ENCODE data around the gene TMEM59L.
"Not testable (repeated sequence)": the region's sequence is repeated elsewhere in the genome, so short reads cannot be mapped to it uniquely, and the experiment has no call there.

Gene TMEM59L

DNA sequence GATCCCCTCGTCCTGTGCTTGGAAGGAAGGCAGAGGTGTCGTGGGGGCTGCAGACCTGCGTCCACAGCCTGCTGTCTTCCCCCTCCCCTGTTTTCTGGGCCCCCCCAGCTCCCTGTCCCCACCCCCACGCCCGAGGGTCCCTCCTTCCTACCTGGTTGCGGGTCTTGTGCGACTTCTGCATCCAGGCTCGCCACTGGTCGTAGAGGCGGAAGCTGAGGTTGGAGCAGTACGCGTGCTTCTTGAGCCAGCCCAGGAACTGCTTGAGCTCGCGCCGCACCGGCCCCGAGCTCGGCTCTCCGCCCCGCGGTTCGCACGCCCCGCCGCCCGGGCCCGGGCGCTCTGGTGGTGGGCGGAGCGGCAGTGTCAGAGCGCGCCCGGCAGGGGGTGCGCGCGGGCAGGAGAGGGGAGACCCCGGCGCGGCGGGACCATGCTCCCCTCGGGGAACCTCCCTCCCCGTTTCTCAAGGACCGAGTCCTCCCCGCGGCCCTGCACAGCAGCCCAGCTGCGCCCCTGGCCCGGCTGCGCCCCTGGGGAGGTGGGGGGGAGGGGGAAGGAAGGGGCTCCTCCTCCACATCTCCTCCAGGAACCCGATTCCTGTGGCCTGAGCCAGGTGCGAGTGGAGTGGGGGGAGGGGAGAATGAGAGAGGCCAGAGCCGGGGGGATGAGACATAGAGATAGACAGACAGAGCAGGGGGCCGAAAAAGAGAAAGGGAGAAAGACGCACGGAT lies 18.4 kb upstream of the TMEM59L start:
- peak; percentile 75 to 77 for DNase-seq

DNA sequence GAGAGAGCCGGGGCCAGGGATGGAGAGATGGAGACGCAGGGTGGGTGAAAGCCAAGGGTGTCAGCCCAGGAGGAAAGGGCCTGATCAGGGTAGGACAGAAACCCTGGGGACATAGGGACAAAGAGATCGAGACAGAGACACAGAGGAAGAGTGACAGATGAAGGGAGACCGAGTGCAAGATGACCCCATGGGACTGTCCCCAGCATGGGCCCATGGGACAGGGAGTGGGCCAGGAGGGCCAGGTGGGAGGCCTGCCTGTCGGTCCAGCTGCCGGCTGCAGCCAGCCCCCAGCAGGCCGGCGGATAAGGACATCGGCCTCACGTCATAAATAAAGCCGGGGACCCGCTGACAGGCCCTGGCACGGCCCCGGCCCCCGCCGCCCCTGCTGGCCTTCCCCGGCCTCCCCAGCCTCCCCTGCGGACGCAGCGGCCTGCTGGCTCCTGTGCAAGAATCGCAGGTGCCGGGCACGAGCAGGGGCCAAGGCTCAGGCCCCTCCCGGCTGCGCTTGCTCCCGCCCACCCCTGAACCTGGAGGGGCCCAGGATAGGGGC lies 17.8 kb upstream of the TMEM59L start:
- no peak for DNase-seq

GRCh38 chr19:18595475-18595874 lies 17.2 kb upstream of the TMEM59L start:
- no peak for DNase-seq

- DNase-seq = peak; percentile 28 to 51
Observed at GRCh38 chr19:18596752-18597157, 15.9 kb upstream of the TMEM59L start.

DNA sequence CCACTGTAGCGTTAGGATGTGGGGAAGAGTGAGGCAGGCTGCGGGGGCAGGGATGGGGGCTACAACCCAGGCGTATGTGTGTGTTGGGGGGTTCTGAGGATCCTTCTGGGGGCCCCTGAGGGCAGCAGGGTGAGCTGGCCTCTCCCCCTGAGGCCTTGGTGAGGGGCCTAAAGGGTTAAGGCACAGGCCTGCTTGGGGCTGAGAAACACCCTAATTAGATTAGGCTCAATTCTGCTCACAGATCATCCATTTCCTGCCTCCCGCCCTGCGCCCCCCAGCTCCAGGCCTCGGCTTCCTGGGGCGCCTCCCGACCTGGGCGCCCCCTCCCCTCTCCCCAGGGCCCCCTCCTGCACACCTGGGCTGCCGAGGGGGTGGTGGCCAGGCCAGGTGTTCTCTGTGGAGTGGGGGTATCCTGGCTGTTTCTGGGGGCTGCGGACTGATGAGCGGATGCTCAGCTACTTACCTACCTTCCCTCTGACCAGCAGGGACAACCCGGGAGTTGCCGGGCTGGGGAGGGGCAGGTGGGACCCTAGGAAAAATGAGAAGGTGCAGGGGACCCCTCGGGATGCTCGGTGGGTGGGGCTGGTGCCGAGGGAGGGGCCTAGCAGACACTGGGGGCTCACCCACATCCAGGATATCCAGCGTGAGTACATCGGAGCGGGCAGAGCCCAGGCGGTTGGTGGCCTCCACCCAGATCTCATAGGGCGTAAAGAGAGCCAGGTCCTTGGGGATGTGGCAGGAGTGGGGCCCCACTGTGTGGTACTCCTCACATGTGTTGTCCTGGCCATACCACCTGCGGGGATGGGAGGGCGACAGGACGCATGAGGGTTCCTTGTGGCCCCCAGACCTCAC lies 14.6 kb upstream of the TMEM59L start:
- no peak for DNase-seq

DNA sequence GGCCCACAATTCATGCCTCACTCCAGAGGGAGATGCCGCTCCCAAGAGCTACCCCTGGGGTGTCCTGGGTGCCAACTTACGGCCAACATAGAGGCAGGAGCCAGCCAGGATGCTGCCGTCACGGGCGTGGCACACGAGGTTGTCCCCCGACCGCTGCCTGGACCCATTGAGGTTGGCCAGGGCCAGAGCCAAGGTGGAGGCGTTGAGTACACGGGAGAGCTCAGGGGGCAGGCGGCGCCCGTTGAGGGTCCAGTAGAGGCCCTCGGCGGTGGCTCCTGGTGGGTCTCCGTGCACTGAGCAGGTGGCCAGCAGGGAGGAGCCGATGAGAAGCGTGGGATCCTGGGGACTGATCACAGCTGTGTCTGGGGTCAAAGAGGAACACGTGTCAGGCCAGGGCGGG lies 13.2 kb upstream of the TMEM59L start:
- DNase-seq = no peak

GRCh38 chr19:18600692-18601397 lies 11.8 kb upstream of the TMEM59L start:
- DNase-seq = not testable (repeated sequence)

DNA sequence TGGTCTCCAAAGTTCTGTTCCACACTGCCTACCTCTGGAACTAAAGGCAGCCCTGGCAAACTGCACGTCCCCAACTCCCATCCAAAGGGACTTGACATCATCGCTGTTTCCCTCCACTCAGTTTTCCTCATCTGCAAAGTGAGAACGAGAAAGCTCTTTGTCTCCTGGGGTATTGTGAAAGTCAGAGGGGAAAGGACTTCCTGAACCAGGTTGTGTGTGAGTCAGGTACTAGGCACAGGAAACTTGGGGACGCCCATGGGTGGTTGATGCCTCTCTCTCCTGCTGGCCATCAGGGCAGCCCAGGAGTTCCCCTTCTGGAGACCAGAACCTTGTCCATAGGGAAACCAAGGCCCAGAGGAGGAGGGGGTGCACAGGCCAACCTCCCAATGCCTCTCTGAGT lies 10.8 kb upstream of the TMEM59L start:
- no peak for DNase-seq

GRCh38 chr19:18603255-18603957 lies 9.3 kb upstream of the TMEM59L start:
- DNase-seq = no peak

DNA sequence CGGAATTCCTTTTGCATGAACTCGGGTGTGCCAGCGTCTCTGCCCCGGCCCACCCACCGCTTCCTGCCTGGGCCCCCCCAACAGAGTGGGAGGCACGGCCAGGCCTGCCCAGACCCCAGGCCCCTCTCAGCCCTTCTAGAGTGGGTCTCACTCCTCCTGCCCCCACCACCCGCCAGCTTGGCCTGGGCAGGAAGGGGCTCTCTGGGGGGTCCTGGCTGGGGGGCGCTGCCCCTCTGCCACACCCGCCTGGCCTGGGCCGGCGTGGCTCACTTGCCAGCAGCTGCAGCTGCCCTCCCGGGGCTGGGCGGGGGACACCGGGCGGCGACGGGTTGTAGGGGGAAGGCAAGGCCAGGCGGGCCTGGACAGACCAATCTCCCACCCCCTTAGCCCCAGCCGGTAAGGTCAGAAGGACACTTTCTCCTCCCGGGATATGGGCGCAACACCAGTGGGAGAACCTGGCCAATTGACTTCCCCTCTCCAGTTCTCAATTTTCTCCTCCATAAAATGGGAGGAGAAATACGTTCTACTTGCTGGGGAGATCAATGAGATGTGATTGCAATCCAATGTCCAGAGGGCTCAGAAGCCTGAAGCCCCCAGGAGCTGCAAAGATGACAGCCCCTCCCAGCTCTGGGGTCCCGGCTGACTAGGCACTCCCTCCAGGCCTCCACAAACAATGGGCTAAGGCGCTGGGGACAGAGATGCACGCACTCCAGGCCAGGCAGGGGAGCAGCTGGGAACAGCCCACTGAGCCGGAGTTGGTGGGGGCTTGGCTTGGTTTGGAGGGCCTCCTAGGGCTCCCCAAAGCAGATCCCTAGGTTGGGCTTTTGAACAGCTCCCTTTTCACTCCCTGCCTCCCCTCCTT lies 8.5 kb upstream of the TMEM59L start:
- DNase-seq = no peak

DNA sequence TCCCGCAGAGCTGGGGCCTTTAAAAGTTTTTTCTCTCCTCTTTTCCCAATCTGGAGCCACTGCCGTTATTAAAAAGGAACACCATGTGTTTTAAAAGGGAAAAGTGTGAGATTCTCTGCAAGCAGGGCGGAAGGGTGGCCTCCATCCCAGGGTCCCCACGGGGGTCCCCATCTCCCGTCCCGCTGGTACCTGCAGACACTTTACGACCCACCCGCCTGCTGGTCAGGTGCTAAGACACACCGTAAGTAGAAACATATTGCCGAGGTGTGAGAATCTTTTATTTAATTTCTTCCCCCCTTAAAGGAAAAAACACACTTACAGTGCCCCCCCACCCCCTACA lies 7.9 kb upstream of the TMEM59L start:
- no peak for DNase-seq

DNA sequence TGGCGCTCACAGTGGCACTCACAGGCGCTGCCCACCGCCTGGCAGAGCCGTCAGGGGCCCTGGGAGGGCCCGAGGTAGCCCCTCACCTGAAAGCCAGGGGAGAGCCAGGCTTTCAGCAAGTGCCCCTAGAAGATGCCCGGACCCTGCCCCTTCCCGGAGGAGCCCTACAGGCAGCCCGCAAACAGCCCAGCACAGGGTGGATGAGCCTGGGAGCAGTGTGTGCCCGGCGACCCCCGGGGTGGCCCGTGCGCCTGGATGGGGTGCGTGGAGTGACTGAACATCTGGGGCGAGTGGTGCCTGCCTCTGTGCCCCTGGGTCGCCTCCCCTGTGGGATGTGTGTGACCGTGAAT lies 7.5 kb upstream of the TMEM59L start:
- DNase-seq = no peak

- no peak for DNase-seq
Observed at GRCh38 chr19:18605546-18606280, 7.0 kb upstream of the TMEM59L start.

DNA sequence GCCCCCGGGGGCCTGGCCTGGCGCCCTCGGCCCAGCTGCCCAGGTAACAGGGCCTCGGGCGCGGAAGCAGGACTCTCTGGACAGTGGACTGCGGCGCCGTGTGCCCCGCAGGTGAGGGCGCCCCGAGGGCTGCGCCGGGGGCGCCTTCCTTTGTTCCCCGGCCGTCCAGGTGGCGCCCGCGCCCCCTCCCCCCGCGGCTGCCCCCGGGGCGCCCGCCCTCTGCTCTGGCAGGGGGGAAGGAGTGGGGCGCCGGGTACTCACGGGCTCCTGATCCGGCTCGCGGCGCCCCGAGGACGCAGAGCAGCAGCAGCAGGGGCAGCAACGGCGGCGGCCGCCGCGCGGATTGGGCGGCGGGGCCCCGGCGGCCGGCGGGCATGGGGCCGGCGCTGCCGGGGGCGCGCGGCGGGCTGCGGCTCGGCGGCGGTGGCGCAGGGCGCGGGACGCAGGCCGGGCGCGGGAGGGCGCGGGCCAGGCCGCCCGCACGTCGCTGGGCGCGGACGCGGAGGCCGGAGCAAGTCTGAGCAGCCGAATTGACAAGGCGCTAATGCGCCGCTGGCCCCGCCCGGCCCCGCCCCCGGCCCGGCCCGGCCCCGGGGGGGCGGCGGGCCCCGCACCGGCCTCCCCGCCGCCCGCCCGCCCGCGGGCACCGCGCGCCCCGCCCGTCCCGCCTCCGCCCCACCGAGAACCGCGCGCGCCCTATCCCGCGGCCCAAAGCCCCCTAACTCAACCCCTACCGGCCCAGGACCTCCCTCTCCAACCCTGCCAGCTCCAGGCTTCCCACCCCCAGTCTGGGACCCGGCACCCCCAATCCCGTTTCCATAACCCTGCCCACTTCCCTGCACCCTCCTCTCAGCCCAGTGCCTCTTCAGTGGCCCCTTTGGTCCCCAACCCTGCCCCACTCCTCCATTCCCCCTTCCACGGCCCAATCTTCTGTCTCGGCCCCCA lies 6.1 kb upstream of the TMEM59L start, which contains the start of gene CRLF1:
TSS of gene CRLF1 (minus strand) at position 519 of the 945 bp plus-strand sequence. CDS start at position 376, 143 bp downstream.
- no peak for DNase-seq

- no peak for DNase-seq
Observed at GRCh38 chr19:18607226-18608101, 5.2 kb upstream of the TMEM59L start.

GRCh38 chr19:18608102-18608804 lies 4.4 kb upstream of the TMEM59L start:
- no peak for DNase-seq

GRCh38 chr19:18608805-18609716 lies 3.6 kb upstream of the TMEM59L start:
- DNase-seq = no peak
